ENCODE results near the gene SLC6A6.

DNA sequence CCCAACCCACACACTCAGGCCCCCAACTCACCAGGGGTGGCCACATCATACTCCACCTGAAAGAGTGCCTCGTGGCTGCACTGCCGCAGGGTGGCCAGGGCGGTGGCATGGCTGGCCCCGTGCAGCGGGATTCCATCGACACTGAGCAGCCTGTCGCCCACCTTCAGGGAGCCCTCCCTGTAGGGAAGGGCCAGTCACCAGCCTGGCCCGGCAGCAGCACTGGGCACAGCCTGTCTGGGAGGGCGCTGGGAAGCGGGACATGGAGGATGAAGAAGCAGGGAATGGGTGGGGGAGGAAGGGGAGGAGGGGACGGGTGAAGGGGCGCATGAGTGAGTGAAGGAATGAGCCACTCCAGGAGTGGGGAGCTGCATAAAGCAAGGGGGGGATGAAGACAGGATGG is 119.2 kb downstream of the SLC6A6 start:
- TF ChIP-seq, protein P1, sequence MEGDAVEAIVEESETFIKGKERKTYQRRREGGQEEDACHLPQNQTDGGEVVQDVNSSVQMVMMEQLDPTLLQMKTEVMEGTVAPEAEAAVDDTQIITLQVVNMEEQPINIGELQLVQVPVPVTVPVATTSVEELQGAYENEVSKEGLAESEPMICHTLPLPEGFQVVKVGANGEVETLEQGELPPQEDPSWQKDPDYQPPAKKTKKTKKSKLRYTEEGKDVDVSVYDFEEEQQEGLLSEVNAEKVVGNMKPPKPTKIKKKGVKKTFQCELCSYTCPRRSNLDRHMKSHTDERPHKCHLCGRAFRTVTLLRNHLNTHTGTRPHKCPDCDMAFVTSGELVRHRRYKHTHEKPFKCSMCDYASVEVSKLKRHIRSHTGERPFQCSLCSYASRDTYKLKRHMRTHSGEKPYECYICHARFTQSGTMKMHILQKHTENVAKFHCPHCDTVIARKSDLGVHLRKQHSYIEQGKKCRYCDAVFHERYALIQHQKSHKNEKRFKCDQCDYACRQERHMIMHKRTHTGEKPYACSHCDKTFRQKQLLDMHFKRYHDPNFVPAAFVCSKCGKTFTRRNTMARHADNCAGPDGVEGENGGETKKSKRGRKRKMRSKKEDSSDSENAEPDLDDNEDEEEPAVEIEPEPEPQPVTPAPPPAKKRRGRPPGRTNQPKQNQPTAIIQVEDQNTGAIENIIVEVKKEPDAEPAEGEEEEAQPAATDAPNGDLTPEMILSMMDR (IDR thresholded peaks at IDR 0.05), result no peak
- no peak for TF ChIP-seq POLR2A (IDR thresholded peaks at IDR 0.05)

Data from breast epithelium (tissue), 3 donors.